Testis (tissue), 2 donors: ENCODE results near the gene PYROXD2.

ENCODE experiments used
- CTCF ChIP-seq, 3 experiments: fragments of 450-650 bp in 2 of 3; fragments of 200-600 bp in 1 of 3; sonication (generic) in 1 of 3; IDR thresholded peaks; one replicate each; pipeline ENCODE4 v1.5.1; 2016 to 2019; ENCODE audit warnings: antibody characterized with exemption in 3 of 3, mild to moderate bottlenecking in 2 of 3, moderate library complexity in 1 of 3
- POLR2A ChIP-seq: fragments of 450-650 bp; IDR thresholded peaks from one replicate; pipeline ENCODE4 v1.6.1; 2017; ENCODE audit warnings: antibody characterized with exemption, mild to moderate bottlenecking, moderate library complexity

- TF ChIP-seq POLR2A (no peak), CTCF (IDR thresholded peaks at IDR 0.05) (no peak)
These were observed 31.8 kb upstream of the PYROXD2 start, which contains the start of gene HPS1 for GRCh38 chr10:98446661-98447221.
